NCI-H2196 treated with DMSO at 0.1 percent for 48 hours (cell line): Measurements from ENCODE around the gene VPS51.
A peak's percentile ranks its signal among the peaks of the same experiment; 100 is the strongest.
"Not testable (repeated sequence)": the region's sequence is repeated elsewhere in the genome, so short reads cannot be mapped to it uniquely, and the experiment has no call there.

Experiments
- DNase-seq: peaks from one replicate; lab custom pipeline; 2025; ENCODE audit not compliant: unreplicated experiment; lab: John Stamatoyannopoulos, UW

VPS51 gene

DNA sequence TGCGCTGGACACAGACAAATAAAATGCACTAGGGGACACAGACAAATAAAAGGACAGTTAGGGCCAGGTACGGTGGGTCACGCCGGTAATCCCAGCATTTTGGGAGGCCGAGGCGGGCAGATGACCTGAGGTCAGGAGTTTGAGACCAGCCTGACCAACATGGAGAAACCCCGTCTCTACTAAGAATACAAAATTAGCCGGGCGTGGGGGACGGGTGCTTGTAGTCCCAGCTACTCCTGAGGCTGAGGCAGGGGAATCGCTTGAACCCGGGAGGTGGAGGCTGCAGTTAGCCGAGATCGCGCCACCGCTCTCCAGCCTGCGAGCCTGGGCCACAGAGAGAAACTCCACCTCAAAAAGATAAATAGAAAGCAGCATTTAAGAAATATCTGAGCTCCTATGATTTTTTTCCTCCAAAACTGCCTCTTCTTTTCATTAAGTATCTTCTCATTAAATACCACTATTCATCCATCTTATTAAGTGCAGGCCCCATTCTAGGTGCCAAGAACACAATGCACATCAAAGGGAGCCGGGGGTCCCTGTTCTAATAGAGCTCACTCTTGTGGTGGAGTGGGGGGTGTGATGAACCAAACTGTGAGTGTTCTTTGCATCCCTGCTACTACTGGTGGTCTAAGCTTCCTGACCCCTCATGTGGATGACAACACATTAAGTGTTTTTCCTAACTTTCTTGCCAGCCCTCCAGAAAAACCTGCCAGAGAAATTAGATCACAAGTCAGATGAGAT lies 22.3 kb downstream of the VPS51 start:
- no peak for DNase-seq

DNA sequence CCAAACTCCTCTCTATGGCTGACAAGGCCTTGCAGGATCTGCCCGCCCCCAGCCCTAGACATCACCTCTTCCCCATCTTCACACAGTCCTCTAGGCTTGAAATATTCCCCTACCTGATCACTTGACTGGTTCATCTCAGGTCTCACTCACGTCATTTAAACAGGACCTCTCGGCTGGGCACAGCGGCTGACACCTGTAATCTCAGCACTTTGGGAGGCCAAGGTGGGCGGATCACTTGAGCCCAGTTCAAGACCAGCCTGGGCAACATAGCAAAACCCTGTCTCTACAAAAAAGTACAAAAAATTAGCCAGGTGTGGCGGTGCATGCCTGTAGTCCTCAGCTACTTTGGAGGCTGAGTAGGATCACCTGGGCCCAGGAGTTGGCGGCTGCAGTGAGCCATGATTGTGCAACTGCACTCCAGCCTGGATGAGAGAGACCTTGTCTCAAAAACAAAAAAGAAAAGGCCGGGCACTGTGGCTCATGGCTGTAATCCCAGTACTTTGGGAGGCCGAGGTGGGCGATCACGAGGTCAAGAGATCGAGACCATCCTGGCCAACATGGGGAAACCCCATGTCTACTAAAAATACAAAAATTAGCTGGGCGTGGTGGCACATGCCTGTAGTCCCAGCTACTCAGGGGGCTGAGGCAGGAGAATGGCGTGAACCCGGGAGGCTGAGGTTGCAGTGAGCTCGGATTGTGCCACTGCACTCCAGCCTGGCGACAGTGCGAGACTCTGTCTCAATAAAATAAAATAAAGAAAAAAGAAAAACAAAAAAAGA lies 23.1 kb downstream of the VPS51 start:
- not testable (repeated sequence) for DNase-seq

DNA sequence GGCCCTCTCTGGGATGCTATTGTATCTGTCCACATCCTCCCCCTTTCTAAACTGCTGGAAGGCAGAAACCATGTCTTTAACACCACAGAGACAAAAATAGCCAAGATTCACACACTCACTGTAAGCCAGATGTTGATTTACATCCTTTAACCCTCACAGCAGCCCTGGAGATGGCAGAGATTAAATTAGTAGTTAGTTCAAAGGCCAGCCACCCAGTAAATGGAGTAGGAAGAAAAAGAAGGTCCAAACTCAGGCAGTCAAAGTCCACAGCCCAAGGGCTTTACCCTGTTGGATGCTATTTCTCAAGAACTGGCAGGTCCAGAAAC lies 23.6 kb downstream of the VPS51 start:
- DNase-seq: no peak

DNA sequence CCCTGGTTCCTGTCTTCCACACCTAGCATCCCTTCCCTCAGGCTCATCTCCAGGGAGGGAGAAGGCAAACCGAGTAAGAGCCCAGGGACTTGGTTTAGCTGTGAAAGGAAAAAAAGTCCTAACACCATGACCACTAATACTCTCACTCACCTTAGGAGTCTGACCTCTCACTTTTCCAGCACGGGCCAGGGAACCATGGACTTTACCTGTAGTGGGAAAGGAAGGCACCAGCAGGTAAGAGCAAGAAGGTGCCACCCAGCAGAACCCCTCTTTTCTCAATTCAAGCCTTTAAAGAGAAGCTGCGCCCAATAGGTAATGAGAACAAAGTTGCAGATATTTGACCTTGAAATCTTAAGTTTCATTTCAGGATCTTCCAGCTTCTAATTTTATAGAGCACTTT lies 24.8 kb downstream of the VPS51 start:
- DNase-seq: no peak

DNA sequence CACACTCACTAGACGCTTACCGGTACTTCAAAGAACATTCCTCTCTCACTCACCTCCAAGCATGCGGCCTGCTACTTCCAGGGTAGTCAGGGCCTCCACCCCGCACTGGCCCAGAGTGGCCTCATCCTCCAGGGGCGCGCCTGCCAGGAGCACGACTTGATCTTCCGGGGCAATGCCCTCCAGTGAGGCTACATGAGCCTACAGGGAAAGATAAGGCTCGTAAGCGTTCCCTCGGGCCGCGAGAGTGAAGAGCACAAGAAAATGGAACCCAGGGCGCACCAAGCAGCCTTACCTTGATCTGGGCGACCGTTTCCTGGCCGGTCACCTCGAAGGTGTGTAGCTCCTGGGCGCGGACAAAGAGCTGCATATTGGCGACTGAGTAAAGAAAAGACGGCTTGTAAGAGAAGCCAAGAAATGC lies 25.4 kb downstream of the VPS51 start:
- no peak for DNase-seq

DNA sequence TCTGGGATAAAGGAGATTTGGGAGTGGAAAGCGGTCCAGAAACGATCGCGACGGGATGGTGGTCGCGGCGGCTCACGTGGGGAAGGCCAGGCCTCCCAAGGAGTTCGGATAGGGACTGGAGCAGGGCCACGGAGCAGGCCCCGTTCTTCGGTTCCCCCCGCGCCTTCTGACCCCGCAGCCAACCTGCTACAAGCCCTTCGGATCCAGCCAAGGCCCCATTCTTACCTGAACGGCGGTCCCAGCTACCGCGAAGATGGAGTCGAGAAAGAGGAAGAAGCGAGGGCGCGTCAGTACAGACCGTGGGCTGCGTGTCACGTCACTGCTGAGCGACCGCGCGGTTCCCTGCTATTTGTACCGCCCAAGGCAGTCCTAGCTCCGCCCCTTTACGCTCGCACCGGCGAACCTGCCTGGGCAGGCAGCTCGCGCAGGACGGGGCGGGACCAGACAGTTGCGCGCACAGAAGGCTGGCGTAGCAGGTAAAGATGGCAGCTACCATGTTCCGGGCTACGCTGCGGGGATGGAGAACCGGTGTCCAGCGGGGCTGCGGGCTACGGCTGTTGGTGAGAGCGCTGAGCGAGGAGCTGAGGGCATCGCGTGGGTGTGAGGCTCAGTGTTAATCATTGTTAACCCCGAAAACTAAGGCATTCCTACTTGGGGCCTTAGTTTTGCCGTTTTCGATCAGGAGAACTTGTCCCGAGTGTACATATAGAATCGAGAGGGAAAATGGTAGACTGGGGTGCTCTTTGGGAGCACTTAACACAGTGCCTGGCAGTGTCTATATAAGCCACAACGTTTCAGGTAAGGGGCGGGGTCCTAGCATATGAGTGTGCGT lies 26.1 kb downstream of the VPS51 start, which contains the start of the genes FAU and MRPL49:
Gene FAU, minus strand, starts transcription at position 270 of the 832 bp plus-strand sequence. CDS start 321 bp downstream, outside the sequence.
Gene MRPL49, plus strand, starts transcription at position 457 of the 832 bp plus-strand sequence. Its CDS starts 26 bp downstream, at position 483.
- DNase-seq: peak; percentile 96

DNA sequence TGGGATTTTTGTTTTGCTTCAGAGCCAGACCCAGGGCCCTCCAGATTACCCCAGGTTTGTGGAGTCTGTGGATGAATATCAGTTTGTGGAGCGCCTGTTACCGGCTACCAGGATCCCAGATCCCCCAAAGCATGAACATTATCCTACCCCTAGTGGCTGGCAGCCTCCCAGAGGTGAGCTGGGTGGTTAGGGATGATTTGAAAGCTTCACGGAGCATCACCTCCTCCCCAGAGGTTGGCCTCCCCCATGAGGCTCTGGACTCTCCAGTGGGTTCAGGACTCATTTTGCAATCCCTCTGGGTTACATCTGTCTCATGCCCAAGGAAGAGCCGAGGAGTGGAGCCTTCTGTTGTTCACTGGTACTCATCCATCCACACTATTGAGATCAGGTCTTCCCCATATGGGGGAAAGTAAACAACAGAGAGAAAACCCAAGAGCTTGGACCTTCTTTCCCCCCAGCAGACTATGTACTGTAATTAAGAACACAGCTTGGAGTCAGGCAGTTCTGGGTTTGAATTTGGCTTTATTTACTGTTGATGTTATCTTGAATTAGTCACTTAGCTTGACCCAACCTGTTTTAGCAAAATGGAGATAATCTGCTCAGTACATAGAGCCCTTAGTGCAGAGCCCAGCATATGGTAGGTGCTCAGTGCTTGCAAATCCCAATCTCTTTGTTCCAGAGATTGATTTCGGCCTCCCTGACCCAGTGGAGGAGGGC lies 28.6 kb downstream of the VPS51 start:
- no peak for DNase-seq

DNA sequence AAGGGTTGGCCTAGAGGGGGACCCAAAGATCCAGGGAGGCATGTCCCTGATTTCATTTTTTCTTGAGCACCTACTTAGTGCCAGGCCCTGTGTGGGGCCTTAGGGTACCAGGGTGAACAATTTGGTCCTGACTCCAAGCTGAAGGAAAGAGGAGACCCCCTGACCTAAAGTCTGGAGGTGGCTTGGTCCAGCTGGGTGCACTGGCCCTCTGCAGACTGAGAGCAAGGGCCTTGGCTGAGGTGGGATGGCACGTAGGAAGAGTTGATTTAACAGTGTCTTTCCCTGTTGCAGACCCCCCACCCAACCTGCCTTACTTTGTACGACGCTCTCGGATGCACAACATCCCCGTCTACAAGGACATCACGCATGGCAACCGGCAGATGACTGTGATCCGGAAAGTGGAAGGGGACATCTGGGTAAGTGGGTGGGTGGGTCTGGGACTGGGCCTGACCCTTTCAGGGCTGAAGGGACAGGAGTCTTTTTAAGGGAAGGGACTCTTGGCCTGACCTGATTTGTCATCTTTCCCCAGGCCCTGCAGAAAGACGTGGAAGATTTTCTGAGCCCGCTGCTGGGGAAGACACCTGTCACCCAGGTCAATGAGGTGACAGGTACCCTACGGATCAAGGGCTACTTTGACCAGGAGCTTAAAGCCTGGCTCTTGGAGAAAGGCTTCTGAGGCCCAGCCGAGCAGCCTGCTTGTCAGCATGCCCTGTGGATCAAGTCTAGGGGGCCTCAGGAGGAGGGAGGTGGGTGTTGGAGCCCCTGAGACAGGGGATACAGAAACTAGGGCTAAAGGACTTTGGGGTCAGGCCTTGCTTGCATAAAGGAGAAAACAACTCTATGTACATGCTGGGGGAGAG lies 29.4 kb downstream of the VPS51 start:
- DNase-seq: no peak

DNA sequence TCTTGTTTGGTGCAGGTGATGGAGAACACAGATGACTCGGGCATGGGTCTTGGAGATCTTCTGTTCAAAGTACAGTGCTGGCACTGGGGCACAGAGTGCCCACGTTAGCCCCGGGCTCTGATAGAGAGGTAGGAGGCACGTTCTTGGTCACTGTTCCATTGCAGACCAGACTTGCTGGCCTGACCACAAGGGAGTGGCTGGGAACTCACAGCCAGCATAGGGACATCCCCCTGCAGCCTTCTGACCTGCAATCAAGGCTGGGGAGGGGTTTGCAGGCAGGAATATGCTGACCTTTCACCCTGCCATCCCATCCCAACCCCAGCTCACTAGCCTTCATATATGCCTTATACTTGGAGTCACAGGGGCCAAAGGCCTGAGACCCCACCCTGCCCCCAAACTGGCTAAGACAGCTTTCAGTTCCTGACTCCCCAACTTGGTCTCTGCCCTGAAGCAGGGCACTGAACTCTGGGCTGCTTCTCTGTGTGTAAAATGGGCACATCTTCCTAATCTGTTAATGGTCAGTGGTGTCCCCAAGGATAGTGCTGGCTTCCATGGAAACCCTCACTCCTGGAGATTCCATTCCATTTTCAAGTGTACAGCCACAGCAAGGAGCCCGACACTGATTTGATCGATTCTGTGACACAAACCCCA lies 30.7 kb downstream of the VPS51 start:
- DNase-seq: no peak

DNA sequence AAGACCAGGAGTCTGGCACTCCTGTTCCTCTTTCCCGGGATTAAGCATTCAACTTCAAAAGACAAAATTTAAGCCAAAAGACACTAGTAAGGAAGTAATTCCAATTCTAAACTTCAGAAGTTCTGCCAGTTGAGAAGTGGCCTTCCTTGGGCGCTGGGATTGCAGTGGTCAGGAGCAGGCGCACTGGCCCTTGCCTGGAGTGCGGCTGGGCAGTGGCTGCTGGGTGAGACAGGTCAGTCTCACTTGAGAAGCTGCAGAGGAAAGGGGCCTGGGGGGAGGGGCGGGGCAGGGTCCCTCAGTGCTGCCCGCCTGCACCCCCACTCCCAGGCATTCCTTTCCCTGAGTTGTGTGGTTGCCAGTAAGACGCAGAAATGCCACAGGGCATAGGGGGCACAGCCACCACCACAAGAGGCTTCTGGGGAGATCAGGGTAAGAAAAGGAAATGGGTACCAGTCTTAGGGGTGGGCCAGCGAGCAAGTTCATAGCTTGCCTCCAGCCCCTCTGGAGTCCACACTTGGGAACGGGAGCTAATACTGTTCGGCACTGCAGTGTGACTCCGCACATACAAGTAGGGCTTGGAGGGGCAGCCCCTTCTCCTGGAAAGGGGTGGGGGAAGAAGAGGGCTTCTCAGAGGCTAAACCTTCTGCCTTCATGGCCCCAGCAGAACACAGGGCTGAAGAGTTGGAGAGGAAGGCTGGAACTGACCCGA lies 31.6 kb downstream of the VPS51 start:
- no peak for DNase-seq

DNA sequence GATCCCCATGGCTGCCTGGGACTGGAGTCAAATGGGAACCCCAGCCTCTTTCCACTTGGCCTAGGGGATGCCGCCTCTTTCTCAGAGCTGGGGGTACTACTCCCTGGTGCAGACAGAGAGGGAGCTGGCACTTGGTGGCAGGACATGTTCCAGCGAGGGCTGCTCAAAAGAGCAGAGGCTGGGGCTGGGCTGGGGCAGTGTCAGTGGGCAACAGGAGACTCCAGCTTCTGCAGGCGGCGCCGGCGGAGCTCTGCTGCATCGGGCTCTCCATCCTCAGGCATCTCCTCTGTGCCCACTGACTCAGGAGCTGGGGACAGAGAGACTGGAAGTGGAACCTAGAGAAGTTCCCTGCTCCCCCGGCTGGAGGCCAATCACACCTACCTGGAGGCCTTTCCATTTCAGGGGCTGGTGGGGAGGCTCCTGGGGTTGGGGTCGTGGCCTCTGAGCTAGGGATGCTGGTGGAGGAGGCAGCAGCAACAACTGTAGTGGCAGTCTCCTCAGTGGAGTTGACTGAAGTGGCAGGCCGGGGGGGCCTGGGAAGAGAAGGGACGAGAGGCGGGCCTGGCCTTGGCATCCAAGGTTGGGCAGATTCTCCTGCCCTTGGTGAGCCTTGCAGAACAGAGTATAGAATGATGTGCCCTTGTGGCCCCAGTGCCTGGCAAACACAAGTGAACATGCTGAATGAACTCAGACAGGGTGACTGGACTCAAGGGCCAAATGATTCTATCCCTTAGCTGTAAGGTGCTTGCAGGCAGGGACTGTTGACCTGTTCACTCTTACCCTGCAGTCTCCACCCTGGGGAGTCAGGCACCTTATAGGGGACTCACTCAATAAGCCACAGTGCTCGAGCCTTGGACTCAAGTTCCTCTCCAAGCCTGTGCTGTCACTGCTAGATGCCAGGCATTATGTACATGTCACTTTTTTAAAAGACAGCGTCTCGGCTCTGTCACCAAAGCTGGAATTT lies 32.5 kb downstream of the VPS51 start:
- no peak for DNase-seq

DNA sequence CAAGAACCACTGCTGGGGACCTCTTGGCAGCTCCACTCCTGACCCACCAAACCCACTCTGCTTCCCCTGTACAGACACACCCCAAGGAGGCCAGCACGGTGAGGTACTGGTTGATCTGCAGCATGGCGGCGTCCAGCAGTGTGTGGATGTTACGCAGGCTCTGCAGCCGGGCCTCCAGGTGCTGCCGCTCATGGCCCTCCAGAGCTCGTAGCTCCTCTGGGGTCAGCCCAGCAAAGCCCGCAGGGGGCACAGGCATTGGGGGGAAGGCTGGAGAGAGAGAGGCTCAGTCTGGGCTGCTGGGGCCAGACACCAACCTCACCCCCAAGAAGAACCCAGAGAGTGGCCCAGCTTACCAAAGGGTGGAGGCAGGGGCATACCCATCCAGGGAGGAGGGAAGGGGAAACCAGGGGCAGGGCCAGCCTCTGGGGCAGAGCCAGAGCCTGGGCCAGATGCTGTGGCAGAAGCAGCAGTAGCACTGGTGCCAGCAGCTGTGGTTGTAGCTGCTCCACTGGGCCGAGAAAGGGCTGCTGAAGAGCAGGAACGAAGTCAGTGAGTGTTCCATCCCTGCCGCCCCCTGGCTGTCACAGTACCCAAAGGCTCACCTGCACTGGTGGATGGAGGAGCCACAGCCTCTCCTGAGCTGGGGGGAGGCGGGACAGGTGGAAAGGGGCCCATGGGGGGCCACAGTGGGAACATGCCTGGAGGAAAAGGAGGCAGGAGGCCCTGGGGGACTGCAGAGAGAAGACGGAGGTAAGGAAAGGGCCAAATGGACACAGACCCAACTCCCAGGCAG lies 33.8 kb downstream of the VPS51 start:
- DNase-seq: no peak

DNA sequence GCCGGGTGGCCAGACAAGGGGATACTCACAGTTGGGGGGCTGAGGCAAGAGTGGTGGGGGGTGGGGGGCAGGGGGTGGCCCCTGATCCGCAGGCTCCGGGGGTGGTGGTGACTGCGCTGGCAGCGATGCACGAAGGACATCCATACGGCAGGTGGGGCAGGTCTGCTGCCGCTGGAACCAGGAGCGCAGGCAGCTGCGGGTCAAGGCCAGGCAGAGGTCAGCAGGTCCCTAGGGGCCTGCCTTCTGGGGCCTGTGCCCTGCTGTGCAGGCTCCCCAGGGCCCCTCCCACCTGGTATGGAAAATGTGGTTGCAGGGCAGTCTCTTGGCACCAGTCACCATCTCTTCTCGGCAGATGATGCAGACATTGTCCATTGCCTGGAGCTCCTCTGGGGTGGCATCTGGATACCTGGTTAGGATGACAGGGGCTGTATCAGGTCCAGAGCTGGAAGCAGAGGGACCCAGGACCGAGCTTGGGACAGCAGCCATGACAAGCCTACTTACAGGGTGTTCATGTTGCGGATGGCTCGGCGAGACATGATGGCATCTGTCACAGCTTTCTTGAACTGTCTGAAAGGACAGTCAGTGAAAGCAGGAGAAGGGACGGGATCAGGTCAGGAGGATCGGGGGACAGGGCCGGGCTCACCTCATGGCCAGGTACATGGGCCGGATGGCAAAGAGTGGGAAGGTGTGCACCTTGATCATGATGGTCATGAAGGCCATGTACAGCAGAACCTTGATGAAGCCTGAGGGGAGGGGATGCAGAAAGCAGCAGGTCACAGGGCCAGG lies 34.8 kb downstream of the VPS51 start:
- no peak for DNase-seq

DNA sequence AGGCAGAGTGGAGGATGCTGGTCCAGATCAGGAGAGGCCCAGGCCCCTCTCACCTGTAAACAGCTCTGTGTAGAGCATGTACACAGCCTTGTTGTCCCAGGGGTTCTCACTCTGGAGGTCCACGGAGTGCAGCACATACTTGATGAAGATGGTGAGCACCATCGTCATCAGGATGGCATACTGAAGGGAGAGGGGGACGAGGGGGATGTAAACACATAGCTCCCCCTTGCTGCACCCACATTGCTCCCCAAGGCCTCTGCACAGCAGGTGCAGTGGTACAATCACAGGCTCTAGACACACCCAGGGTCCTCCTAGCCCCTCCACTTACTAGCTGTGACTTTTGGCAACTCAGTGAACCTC lies 35.4 kb downstream of the VPS51 start:
- DNase-seq: no peak

DNA sequence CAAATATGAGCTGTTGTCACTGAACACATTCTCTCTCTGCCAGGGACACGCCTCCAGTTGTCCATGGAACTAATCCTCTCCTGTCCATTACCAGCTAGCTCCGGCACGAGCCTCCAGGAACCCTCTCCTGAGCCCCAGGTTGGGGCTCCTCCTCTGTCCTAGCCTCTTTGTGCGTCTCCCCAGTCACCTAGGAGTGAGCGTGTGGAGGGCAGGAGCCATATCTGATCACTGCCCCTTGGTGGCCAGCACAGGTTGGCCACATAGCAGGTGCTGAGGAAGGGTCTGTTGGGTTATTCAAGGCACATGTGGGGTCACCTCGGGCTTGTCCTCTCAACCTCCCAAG lies 35.9 kb downstream of the VPS51 start:
- DNase-seq: no peak

DNA sequence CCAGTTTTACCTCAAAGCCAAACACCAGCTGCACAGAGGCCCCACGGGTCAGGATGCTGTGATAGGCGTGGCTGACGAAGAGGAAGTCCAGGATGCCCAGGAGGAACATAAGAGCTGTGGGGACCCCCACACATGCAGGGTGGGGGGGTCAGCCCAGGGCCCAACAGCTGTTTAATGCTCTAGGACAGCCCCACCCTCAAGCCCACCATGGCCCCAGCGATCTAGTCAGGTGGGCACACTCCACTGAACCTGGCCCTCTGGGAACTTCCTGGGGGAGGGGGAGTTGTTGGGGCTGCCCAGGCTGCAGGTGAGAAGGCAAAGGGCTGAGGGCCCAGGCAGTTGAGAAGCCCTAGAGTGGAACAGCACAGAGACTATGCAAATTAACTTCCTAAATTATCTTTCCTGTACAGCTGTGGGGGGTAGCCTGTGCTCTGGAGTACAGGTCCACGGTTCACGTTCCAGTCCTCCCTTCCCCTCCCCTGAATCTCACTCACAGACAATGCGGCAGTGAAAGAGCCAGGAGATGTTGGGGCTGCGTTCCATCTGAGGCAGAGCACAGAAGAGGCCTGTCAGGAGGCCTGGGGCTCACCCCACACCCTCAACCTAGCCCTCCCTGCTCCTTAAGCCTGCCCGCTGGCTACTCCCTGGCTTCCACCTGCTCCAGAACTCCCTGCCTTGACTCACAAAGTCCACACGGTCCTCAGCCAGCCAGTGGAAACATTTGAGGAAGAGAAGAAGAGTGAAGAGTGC lies 36.4 kb downstream of the VPS51 start:
- DNase-seq: no peak
